ENCODE data around the gene ULK4. TPM values are rescaled to one million over a fixed set of nuclear protein-coding genes. Genes with fewer than 3 reads are reported as not detected.

Gene ULK4
- total RNA-seq, 4 donors from 2014 or later = 13.3 to 23.4 (median 17.9) TPM

- peaks cover 0 to 45% (median 2%) of the 10 kb centered on the region in 4 donors for H3K4me1 ChIP-seq
- peaks cover 0 to 88% (median 3%) of the 10 kb centered on the region in 3 donors for H3K36me3 ChIP-seq
- H3K4me3 ChIP-seq = no peak overlapping the region
- WGBS, 2 donors = 63 to 72% methylated on average over 3 of the region's 3 CpGs
- no peak overlapping the region for H3K27ac ChIP-seq
- TF ChIP-seq EP300 (IDR thresholded peaks at IDR 0.05) (no peak), POLR2A (IDR thresholded peaks at IDR 0.05) (no peak)
- TF ChIP-seq, protein P1, sequence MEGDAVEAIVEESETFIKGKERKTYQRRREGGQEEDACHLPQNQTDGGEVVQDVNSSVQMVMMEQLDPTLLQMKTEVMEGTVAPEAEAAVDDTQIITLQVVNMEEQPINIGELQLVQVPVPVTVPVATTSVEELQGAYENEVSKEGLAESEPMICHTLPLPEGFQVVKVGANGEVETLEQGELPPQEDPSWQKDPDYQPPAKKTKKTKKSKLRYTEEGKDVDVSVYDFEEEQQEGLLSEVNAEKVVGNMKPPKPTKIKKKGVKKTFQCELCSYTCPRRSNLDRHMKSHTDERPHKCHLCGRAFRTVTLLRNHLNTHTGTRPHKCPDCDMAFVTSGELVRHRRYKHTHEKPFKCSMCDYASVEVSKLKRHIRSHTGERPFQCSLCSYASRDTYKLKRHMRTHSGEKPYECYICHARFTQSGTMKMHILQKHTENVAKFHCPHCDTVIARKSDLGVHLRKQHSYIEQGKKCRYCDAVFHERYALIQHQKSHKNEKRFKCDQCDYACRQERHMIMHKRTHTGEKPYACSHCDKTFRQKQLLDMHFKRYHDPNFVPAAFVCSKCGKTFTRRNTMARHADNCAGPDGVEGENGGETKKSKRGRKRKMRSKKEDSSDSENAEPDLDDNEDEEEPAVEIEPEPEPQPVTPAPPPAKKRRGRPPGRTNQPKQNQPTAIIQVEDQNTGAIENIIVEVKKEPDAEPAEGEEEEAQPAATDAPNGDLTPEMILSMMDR (IDR thresholded peaks at IDR 0.05) = no peak
- no peaks in the 10 kb centered on the region for H3K9me3 ChIP-seq
- no peak for DNase-seq (ENCODE audit: low spot score in 2 of 2)
- H3K27me3 ChIP-seq = no peaks in the 10 kb centered on the region
Measured at GRCh38 chr3:41237907-41238306, 724.0 kb downstream of the ULK4 start.

DNA sequence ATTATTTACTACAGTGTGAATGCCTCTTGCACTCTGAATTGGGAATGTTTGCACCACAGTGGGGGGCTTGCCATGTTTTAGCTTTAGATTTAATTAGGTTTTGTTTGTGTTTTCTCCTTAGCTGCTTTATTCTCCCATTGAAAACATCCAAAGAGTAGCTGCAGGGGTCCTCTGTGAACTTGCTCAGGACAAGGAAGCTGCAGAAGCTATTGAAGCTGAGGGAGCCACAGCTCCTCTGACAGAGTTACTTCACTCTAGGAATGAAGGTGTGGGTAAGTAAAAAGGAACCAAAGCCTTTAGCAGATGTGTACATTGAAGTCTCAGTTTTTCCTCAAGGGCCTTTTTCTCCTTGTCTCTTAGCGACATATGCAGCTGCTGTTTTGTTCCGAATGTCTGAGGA, 725.7 kb downstream of the ULK4 start:
- 77 to 91% methylated on average over 2 of the region's 2 CpGs for WGBS, 2 donors
- peaks cover 0 to 89% (median 6%) of the 10 kb centered on the region in 3 donors for H3K36me3 ChIP-seq
- H3K27me3 ChIP-seq = no peaks in the 10 kb centered on the region
- H3K9me3 ChIP-seq = no peaks in the 10 kb centered on the region
- peaks cover 0 to 45% (median 2%) of the 10 kb centered on the region in 4 donors for H3K4me1 ChIP-seq
- no peak for DNase-seq (ENCODE audit: low spot score in 2 of 2)
- no peak overlapping the region for H3K4me3 ChIP-seq
- TF ChIP-seq, protein P1 (IDR thresholded peaks at IDR 0.05) = no peak
- TF ChIP-seq POLR2A (IDR thresholded peaks at IDR 0.05) = no peak
- no peak for TF ChIP-seq EP300 (IDR thresholded peaks at IDR 0.05)
- H3K27ac ChIP-seq = no peak overlapping the region

- TF ChIP-seq, protein P1 (IDR thresholded peaks at IDR 0.05) = no peak
- TF ChIP-seq POLR2A (IDR thresholded peaks at IDR 0.05) = no peak
- no peak for TF ChIP-seq EP300 (IDR thresholded peaks at IDR 0.05)
- peaks cover 0 to 86% (median 6%) of the 10 kb centered on the region in 3 donors for H3K36me3 ChIP-seq
- 31 to 34% methylated on average over 6 of the region's 6 CpGs for WGBS, 2 donors
Measured at GRCh38 chr3:41234823-41235721, 726.8 kb downstream of the ULK4 start.

GRCh38 chr3:41224120-41224806, 737.6 kb downstream of the ULK4 start:
- Histone ChIP-seq H3K27ac (peak overlapping the region in 1 of 4 donors; percentile 53), H3K4me3 (no peak overlapping the region)
- WGBS, 2 donors = 61 to 69% methylated on average over 3 of the region's 3 CpGs

More at GRCh38 chr3:41234823-41235721, 726.8 kb downstream of the ULK4 start:
- Histone ChIP-seq H3K4me1 (peaks cover 0 to 45% (median 3%) of the 10 kb centered on the region in 4 donors), H3K27me3 (no peaks in the 10 kb centered on the region), H3K9me3 (no peaks in the 10 kb centered on the region), H3K27ac (no peak overlapping the region), H3K4me3 (no peak overlapping the region)
- DNase-seq (ENCODE audit: low spot score in 2 of 2) = no peak

More at GRCh38 chr3:41224120-41224806, 737.6 kb downstream of the ULK4 start:
- TF ChIP-seq EP300 (IDR thresholded peaks at IDR 0.05) (peak in 1 of 2 donors; percentile 90), POLR2A (IDR thresholded peaks at IDR 0.05) (no peak)
- TF ChIP-seq, protein P1 (IDR thresholded peaks at IDR 0.05) = peak in 1 of 5 experiments; percentile 38
- Histone ChIP-seq H3K9me3 (no peaks in the 10 kb centered on the region), H3K4me1 (peaks cover 0 to 68% (median 30%) of the 10 kb centered on the region in 4 donors), H3K36me3 (peaks cover 4 to 46% (median 23%) of the 10 kb centered on the region in 3 donors), H3K27me3 (no peaks in the 10 kb centered on the region)
- peak in 1 of 2 donors; percentile 40 for DNase-seq (ENCODE audit: low spot score in 2 of 2)

All from tibial nerve (tissue), 4 donors.